Measurements from ENCODE around the gene HABP4.

Gene HABP4

GRCh38 chr9:96476591-96476990, 26.6 kb downstream of the HABP4 start:
- DNase-seq (ENCODE audit: low read depth) = no peak

GRCh38 chr9:96478829-96479371, 28.9 kb downstream of the HABP4 start:
- no peak for DNase-seq (ENCODE audit: low read depth)

- no peak for DNase-seq (ENCODE audit: low read depth)
These were observed 30.8 kb downstream of the HABP4 start for GRCh38 chr9:96480736-96481135.

GRCh38 chr9:96482476-96482875, 32.5 kb downstream of the HABP4 start:
- DNase-seq (ENCODE audit: low read depth) = no peak

- no peak for DNase-seq (ENCODE audit: low read depth)
These were observed 33.2 kb downstream of the HABP4 start for GRCh38 chr9:96483197-96483596.

- no peak for DNase-seq (ENCODE audit: low read depth)
These were observed 33.9 kb downstream of the HABP4 start for GRCh38 chr9:96483733-96484390.

- DNase-seq (ENCODE audit: low read depth) = no peak
These were observed 34.6 kb downstream of the HABP4 start for GRCh38 chr9:96484521-96484931.

GRCh38 chr9:96485280-96485679, 35.3 kb downstream of the HABP4 start:
- DNase-seq (ENCODE audit: low read depth) = no peak

- DNase-seq (ENCODE audit: low read depth) = no peak
These were observed 36.5 kb downstream of the HABP4 start for GRCh38 chr9:96486386-96487028.

- no peak for DNase-seq (ENCODE audit: low read depth)
These were observed 37.0 kb downstream of the HABP4 start for GRCh38 chr9:96487029-96487396.

- DNase-seq (ENCODE audit: low read depth) = no peak
These were observed 38.0 kb downstream of the HABP4 start for GRCh38 chr9:96487949-96488348.

- DNase-seq (ENCODE audit: low read depth) = no peak
These were observed 39.6 kb downstream of the HABP4 start for GRCh38 chr9:96489482-96489979.

- no peak for DNase-seq (ENCODE audit: low read depth)
These were observed 40.6 kb downstream of the HABP4 start for GRCh38 chr9:96490534-96491078.

- no peak for DNase-seq (ENCODE audit: low read depth)
These were observed 41.3 kb downstream of the HABP4 start for GRCh38 chr9:96491079-96491879.

GRCh38 chr9:96491880-96492525, 42.0 kb downstream of the HABP4 start:
- DNase-seq (ENCODE audit: low read depth) = no peak

- no peak for DNase-seq (ENCODE audit: low read depth)
These were observed 43.1 kb downstream of the HABP4 start for GRCh38 chr9:96492993-96493531.

- DNase-seq (ENCODE audit: low read depth) = no peak
These were observed 43.8 kb downstream of the HABP4 start for GRCh38 chr9:96493757-96494156.

GRCh38 chr9:96494215-96494800, 44.3 kb downstream of the HABP4 start:
- DNase-seq (ENCODE audit: low read depth) = no peak

- DNase-seq (ENCODE audit: low read depth) = no peak
These were observed 45.4 kb downstream of the HABP4 start for GRCh38 chr9:96495341-96495740.

- DNase-seq (ENCODE audit: low read depth) = no peak
These were observed 46.6 kb downstream of the HABP4 start for GRCh38 chr9:96496368-96497116.

- no peak for DNase-seq (ENCODE audit: low read depth)
These were observed 47.1 kb downstream of the HABP4 start for GRCh38 chr9:96497117-96497399.
